Glomerular visceral epithelial cell (primary cell): ENCODE results near the gene SLC25A20.

Experiments used
- DNase-seq: peaks from one replicate; pipeline ENCODE4 v3.0.0-alpha.2; 2016; ENCODE audit errors: extremely low spot score

SLC25A20 gene

DNA sequence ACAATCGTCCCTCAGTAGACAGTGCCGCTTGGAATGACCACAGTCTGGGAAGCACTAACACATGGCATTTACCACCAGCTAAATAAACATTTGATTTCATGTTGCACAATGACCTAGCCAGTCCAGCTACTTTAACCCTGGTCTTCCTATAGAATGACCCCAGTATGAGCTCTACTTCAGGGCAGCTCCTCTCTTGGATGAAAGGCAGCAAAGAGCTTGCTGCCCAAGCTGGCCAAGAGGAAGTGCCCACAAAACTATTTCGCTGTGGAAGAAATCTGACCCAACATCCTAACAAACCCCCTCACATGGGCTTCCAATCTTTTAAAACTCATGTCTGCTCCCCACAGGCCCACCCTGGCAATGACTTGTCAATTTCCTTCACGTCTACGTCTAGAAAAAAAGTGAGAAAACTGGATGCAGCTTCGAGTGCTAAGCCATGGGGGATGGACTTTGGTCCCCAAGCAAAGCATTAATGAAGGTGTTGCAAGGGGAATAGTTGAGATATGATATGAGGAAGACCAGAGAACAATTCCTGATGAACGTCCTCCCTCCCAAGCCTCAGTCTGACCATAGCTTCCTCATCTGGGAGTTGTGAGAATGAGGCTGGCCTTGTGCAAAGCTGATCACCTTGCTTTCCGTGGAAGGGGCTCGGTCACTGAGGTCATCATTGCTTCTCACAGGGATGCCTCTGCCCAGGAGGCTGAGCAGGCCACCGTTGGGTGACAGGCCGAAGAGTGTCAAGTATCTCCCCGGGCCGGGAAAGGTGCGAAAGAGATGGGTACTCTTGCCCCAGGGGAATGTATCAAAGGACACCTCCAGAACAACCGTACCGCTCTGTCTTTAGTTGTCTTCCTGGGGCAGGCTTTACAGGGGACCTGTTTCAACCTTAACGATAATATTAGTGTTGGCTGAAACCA lies 964 bp downstream of the SLC25A20 start:
- no peak for DNase-seq

DNA sequence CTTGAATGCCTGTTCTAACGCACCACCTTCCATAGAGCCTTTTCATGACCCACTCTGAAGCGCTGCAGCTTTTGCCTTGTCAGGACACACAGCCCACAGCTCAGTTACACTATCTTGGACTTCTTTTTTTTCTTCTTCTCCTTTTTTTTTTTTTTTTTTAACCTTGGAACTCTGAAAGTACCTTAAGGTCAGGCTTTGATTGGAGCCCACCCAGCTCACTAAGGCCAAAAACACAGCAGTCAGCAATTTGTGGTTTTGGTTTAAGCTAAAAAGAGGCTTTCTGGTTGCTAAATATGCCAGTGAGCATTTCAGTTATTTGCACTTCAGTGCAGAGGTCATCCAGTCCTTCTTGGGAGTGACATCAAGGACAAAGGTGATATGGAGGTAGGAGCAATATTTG lies 1.7 kb downstream of the SLC25A20 start:
- DNase-seq, result no peak

DNA sequence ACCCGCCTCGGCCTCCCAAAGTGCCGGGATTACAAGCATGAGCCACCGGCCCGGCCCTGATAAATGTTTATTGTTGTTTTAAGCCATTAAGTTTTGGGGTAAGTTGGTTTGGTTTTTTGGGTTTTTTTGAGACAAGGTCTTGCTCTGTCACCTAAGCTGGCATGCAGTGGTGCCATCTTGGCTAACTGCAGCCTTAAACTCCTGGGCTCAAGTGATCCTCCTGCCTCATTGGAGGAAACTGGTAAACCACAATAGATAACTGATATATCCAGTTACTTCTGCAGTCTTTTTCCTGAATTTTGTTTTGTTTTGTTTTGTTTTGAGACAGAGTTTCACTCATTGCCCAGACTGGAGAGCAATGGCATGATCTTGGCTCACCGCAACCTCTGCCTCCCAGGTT lies 4.2 kb downstream of the SLC25A20 start:
- DNase-seq, result no peak

DNA sequence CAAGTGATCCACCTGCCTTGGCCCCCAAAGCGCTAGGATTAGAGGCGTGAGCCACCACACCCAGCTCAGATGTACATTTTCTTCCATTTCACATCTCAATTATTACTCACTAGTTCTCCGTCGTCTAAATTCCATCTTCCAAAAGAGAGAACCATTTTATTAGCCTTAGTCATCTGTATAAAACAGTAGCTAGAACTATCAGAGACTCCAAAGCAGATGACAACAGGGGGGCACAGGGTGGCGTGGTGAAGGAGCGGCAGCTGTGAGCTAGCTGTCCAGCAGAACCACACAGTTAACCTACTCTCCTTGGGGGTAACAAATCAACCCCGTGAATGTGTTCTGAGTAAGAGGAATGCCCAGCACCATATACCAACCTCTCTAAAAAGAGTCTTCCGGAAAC lies 7.1 kb downstream of the SLC25A20 start:
- no peak for DNase-seq

DNA sequence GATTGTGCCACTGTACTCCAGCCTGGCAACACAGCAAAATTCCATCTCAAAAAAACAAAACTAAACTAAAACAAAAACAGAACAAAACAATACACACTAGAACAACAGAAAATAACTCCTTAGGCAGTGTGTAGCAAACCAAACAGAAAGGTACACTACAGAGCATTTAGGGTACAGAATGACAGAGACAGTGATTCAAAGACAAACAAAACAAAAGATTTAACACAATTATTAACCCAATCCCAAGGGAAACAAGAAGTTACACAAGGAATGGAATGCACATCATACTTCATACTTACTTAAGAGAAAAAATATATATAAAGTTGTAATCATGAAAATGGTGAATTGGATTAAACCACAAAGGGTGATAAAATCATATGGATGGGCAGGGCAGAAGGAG lies 12.9 kb downstream of the SLC25A20 start:
- no peak for DNase-seq

DNA sequence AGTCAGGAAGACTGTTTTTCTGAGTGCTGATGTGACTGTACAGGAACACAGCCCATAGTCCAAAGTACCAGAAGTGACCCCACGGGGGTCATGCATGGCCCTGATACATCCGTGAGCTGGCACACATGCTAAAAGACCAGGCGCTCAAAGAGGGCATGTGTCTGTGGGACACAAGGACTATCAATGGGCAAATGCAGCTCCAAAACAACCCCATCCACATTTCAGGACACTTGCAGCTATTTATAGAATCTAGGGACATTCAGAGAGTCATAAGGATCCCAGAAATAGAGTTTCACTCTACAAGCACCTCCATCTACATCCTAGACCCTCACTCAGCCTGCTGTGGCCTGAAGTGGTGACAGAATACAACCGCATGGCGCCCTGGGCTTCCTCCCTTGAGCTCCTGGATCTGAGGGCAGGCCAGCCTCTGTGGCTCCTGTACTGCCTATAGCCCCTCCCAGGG lies 17.0 kb downstream of the SLC25A20 start:
- DNase-seq, result no peak

DNA sequence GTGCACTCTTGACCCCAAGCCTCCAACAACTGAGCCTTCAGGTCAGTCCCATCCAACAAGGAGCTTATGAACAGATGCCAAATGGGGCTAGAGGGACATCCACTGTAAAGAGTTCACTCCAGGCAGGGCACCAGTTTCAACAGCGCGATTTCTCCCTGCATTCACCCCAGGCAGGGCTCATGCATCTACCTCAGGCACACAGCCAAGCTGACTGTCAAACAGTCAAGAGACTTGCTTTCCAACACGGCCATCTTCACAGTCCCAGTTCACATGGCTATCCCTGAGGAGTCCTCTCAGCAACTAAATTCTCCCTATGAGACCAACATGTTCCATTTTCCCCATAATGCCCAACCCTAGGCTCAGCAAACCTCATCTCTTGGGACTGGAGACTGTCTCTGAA lies 17.7 kb downstream of the SLC25A20 start:
- no peak for DNase-seq

DNA sequence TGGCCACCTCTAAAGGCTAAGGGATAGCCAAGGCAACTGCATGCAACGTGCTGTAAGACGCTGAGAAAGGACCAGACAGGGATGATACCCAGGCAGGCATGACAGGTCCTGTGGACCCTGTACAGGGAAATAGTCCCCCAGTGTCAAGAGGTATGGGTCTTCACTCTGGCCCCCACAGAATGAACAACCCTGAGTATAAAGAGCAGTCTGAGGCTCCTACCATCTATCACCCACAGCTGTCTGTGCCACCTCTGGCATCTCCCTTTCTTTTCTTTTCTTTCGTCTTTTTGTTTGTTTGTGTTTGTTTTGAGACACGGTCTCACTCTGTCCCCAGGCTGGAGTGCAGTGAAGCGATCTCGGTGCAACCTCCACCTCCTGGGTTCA lies 18.7 kb downstream of the SLC25A20 start:
- DNase-seq, result no peak

DNA sequence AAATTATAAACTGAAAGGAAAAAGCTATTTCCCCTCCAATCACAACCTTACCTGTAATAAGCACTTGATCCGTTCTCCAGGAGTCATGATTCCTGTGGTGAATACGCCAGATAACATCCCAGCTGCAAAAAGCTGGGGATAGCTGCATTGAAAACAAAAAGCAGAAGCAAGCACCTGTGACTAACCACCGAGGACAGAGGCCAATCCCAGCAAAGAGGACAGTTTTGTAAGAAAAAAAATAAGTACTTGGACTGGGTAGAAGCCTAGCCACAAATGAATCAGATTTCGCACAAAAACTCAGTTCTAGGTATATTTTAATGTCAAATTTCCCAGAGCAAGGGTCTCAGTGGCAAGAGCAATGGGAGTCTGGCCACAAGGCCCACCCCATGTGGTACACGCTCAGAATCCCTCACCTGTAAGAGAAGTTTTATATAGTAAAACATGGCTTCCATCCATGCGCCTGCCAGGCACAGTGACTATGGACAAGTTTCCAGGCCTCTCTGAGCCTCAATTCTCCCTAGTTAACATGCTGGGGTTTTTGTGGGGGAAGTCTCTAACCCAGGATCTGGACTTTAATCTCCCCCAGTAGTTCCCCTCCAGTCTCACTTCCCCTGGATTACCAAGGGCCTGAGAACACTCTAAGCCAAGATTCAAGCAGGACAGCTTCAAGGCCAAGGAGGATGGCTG lies 19.2 kb downstream of the SLC25A20 start:
- no peak for DNase-seq

DNA sequence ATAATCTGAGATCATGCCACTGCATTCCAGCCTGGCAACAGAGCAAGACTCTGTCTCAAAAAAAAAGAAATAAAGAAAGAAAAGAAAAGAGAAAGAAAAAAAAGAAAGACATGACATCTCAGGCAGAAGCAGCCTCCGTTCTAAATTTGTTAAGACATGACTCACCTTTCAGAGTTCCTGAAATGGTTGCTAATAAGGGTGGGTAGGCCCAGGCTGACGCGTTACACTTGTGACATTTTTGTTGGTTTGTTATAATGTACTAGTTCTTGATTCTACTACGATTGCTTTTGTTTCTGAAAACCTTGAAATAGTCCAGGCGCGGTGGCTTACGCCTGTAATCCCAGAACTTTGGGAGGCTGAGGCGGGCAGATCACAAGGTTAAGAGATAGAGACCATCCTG lies 21.0 kb downstream of the SLC25A20 start:
- DNase-seq, result no peak

DNA sequence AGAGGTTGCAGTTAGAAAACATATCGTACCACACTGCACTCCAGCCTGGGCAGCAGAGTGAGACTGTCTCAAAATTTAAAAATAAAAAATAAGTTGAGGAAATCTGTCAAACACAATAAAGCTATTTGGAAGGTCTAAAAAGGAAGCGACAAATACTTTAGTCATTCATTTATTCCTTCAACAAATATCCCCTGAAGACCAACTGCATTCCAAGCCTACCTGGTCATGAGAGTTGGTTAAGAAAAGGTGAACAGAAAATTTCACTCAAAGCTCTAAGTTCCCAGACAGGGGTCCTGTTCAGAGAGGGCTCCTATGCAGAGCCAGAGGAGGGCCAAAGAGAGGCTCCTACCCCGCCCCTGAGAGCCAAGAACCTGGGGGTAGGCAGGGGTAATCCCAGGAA lies 35.6 kb downstream of the SLC25A20 start:
- DNase-seq, result no peak

DNA sequence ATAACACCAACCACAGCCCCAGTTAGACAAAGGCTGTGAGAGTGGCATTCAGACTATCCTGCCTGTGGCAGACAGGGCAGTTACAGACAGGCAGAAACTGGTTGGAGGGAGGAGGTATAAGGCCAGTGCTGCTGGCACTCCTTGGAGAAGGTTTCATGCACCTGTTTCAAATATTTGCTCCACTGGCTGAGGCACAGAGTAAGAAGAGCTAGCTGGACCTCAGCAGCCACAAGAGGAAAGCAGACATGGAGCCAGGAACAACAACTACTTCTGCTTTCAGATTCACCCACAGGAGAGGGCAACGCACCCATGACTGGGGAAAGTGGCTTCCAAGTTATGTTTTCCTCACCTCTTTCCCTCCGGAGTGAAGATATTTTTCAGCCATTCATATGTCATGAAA lies 39.5 kb downstream of the SLC25A20 start:
- no peak for DNase-seq

DNA sequence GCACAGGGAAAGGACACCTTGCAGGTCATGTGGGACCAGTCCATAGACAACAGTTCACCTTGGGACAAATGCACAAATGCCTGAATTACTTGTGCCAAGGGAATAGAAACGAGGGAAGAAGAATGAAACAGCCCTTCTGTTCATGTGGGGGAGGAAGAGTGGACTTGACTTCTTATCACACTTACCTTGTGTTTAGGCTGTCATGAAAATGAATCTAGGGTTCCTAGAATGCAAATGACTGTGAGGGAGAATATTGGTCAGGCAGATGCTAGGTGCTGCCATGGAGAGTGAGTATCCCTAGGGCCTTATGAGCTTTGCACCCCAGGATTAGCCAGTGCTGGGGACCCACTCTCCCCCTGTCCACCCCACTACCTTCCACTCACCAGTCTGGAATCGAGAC lies 40.0 kb downstream of the SLC25A20 start:
- no peak for DNase-seq

DNA sequence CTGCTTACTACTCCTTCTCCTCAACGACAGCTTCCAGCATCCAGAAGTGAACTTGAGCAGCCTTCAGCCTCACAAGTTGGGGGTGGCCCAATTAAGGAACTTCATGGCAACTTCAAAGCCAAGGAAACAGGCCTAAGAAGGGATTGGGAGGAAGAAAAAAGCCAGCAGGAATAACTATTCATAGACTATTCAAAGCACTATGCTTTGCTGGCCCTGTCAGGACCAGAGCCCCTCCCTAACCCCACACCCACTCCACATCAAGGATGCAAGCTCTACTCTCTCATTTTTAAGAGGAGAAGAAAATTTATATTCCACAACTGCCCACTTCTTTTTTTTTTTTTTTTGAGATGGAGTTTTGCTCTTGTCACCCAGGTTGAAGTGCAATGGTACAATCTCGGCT lies 41.0 kb downstream of the SLC25A20 start:
- no peak for DNase-seq

DNA sequence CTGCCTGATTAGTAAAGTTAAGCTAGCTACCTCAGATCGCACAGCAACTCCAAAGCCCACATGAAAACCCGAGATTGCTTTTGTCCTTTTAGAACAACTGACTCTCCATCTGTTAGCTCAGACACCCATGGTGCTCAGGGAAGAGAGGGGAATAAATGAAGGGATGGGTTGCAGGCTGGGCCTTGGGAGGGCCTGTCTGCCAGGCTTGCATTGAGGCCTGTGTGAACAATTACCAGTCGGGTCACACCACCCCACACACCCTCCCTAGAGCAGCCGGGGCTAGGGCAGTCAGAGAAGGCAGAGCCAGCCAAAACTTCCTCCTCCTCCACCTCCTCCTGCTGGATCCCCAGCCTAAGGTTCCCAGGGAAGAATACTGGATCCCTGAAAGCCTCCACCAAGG lies 42.2 kb downstream of the SLC25A20 start:
- no peak for DNase-seq

DNA sequence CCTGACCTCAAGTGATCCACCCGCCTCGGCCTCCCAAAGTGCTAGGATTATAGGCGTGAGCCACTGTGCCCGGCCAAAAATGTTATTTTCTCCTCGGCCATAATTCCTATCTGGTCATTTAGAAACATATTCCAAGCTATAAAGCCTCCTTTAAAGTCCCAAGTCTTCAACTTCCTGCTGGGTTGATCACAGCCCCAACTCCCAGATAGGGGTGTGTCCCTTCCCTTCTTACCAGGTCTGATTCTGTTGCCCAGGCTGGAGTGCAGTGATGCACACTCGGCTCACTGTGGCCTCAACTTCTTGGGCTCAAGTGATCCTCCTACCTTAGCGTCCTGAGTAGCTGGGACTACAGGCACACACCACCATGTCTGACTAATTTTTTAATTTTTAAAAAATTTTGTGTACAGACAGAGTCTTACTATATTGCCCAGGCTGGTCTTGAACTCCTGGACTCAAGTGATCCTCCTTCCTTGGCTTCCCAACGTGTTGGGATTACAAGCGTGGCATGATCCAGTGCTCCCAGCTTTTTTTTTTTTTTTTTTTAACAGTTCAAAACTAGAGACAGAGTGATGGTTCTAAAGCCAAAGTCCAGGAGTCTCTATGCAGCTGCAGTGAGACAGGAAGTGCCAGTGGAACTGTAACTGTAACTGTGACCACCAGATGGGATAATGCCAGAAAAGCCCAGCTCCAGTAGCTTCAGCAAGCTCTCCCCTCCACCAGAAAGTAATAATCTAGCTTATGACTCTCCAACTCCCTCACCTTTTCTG lies 42.8 kb downstream of the SLC25A20 start:
- DNase-seq, result peak; percentile 14

DNA sequence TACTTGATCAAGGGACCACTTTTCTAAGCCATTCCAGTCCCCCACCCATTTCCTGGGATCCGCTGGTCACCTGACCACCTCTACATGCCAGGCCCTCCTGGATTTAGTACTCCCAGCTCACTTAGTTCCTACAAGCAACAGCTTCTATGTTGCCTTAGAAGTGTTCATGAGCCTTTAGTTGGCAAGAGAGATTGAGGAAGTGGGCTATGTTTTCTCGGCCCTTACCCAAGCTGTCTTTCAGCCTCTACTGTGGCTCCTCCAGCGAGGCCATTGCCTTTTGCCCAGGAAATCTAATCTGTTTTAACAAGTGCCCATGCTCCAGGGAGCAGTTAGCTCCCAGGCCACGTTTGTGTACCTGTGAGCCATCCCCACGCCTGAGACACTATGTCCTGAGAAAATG lies 46.5 kb downstream of the SLC25A20 start:
- DNase-seq, result no peak

DNA sequence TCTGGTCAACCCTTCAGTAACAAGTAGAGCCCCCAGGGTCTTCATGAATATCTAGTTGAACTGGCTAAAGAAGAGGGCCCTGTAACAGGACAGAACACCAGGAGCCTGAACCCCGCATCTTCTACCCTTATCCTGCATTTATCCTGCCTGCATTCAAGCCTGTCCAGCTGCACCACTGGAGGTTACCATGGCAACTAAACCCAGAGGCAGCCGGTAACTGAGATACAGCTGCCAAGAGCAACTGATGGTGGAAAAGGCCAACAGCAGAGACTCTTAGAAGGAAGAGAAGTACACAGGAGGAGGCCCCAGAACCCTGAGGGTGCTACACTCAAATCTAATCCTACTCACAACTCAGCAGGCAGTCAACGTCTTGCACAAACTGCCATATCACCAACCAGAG lies 47.3 kb downstream of the SLC25A20 start:
- peak; percentile 13 for DNase-seq

DNA sequence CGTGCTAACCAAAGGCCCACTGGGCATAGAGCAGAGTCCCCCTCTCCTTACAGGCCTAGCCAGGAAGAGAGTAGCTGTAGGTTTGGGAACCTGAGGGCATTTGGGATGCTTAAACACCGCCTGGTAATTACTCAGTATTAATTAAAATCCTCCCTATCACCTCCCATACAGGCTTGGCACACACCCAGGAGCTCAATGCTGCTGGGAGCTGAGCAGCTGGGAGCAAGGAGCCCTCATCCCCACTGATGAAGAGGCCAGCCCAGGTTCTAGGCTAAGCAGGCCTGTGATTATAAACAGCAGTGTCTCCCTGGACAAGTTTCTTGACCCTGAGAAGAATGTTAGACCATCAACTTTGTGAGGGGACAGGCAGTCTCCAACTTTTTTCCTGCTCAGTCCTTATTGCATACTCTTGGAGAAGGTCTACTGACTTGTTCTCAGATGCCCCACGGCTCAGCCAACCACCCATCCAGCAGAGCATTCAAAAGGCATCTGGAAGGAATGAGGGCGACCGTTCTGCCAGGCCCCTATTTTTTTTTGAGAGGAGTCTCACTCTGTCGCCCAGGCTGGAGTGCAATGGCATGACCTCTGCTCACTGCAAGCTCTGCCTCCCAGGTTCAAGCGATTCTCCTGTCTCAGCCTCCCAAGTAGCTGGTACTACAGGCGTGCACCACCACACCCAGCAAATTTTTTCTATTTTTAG lies 49.7 kb downstream of the SLC25A20 start:
- no peak for DNase-seq

DNA sequence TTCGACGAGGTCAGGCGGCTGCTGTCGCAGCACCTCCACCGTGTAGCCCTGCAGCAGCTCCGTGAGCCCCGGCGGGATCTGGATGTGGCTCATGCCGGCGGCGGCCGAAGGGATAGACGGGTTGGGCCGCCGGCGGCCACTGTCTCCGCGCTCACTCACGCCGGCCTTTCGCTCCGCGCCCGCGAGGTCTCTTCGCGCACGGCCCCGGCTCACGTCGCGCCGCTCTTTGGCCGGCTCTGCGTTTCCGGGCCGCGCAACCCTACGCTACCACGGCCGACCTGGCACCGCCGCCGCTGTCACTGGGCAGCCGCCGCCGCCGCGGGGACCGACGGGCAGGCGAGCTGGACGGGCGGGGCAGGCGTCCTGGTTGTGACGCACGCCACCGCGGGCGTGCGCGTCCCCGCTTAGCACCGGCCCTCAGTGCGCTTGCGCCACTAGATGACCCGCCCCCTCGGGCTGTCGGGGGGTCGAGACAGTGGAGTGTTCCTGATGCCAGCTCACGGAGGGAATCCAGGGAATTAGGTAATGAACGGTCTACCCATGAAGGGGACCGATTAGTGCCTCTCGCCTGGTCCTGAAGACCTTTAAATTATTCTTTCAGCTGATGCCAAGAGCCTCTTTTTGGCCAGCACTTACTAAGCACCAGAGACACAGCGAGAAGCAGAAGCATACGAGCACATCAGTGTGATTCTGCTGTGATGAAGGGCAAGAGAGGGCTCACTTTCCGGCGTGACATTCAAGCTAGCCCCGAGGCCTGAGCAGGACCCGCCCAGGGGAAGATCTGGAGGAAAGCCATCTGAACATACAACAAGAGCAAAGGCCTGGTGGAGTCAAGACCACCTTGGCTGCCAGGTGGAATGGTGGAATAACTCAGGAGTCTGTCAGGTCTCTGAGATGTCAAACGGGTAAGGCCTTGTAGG lies 50.9 kb downstream of the SLC25A20 start, which contains the start of gene PRKAR2A:
PRKAR2A (minus strand) TSS at position 371 of the 920 bp plus-strand sequence; CDS start at position 93, 278 bp downstream.
- peak; percentile 89 for DNase-seq
